Activated T-cell treated with anti-CD3 and anti-CD28 coated beads for 48 hours (primary cell): ENCODE data around the gene LRRC27.

Experiments used
- DNase-seq: peaks from one replicate; pipeline ENCODE4 v3.0.0-alpha.2; 2020; ENCODE audit warnings: low read depth

Gene LRRC27

GRCh38 chr10:132428486-132428995, 96.5 kb downstream of the LRRC27 start:
- no peak for DNase-seq
